Endothelial cell of umbilical vein (primary cell): ENCODE results near the gene TIMP4. TPM values are rescaled to one million over a fixed set of nuclear protein-coding genes. Genes with fewer than 3 reads are reported as not detected.

Experiments used
- BruUV-seq: library from RNA; stranded (reverse); fragments of 400-500 nt; replicated peaks from 2 replicates; lab custom pipeline; 2021; lab: Mats Ljungman, UMichigan
- CTCF ChIA-PET: fragments of 300-600, 350-600 bp; sonication (Branson Sonifier 250); formaldehyde crosslinking; loops from one replicate; lab custom pipeline; 2021; ENCODE audit warnings: antibody characterized with exemption, inconsistent platforms; lab: Charles Lee
- POLR2A ChIA-PET: fragments of 300-600, 350-600 bp; sonication (Branson Sonifier 250); formaldehyde crosslinking; loops from one replicate; lab custom pipeline; 2021; ENCODE audit warnings: antibody characterized with exemption, inconsistent platforms; lab: Charles Lee
- DNase-seq: peaks from one replicate; pipeline ENCODE4 v3.0.0-alpha.2; 2011; ENCODE audit warnings: low read depth, low spot score
- FAIRE-seq: peaks from 2 replicates; lab custom pipeline; 2011; peaks lifted over from hg19 to GRCh38; lab: Jason Lieb, UNC
- H2AFZ ChIP-seq: 2 replicates; pipeline ENCODE4 v1.6.0; 2012; ENCODE audit warnings: low read depth, low read length, control low read depth, inconsistent platforms
- H3K27ac ChIP-seq: 2 replicates; pipeline ENCODE4 v1.5.1; 2011; ENCODE audit warnings: low read depth, mild to moderate bottlenecking, control low read depth, low read length, moderate library complexity; ENCODE audit not compliant: insufficient read depth
- H3K27me3 ChIP-seq, 2 experiments: 2 replicates each; pipeline versions ENCODE4 v1.6.0 to v1.6.1; 2011; ENCODE audit warnings: low read length in 2 of 2, mixed read lengths in 1 of 2; ENCODE audit not compliant: control insufficient read depth in 2 of 2, insufficient read depth in 2 of 2
- H3K36me3 ChIP-seq, 2 experiments: 2 replicates in 1 of 2; 3 replicates in 1 of 2; pipeline ENCODE4 v1.5.1; 2011; ENCODE audit warnings: low read length in 2 of 2, mild to moderate bottlenecking in 1 of 2, moderate library complexity in 1 of 2; ENCODE audit not compliant: control insufficient read depth in 2 of 2, insufficient read depth in 2 of 2; ENCODE audit errors: extremely low read depth in 1 of 2
- H3K4me1 ChIP-seq: 3 replicates; pipeline ENCODE4 v1.5.1; 2011; ENCODE audit warnings: mild to moderate bottlenecking, low read length; ENCODE audit not compliant: control insufficient read depth, insufficient read depth; ENCODE audit errors: extremely low read depth
- H3K4me2 ChIP-seq: 2 replicates; pipeline ENCODE4 v1.6.1; 2011; ENCODE audit warnings: low read length, control low read depth, mixed read lengths; ENCODE audit not compliant: insufficient read depth
- H3K4me3 ChIP-seq, 3 experiments: fragments of 200-600 bp in 1 of 3; sonication (generic), shearing (Covaris generic) in 1 of 3; replicated peaks in 1 of 3; 2 replicates each; pipeline ENCODE4 v1.5.1; 2011 to 2016; ENCODE audit warnings: control low read depth in 3 of 3, low read length in 3 of 3, mild to moderate bottlenecking in 2 of 3, inconsistent platforms in 1 of 3, low read depth in 1 of 3, moderate library complexity in 1 of 3; ENCODE audit not compliant: insufficient read depth in 1 of 3
- H3K79me2 ChIP-seq: 2 replicates; pipeline ENCODE4 v1.6.0; 2012; ENCODE audit warnings: low read length, inconsistent platforms; ENCODE audit not compliant: control insufficient read depth, insufficient read depth
- H3K9ac ChIP-seq: replicated peaks from 2 replicates; pipeline ENCODE3; 2011; ENCODE audit warnings: low read length, control low read depth; ENCODE audit not compliant: insufficient read depth; ENCODE audit errors: extremely low read depth
- H3K9me1 ChIP-seq: replicated peaks from 3 replicates; pipeline ENCODE4 v1.6.0; 2011; ENCODE audit warnings: mild to moderate bottlenecking, low read length; ENCODE audit not compliant: control insufficient read depth, insufficient read depth; ENCODE audit errors: extremely low read depth
- H3K9me3 ChIP-seq: replicated peaks from 2 replicates; pipeline ENCODE4 v1.5.1; 2012; ENCODE audit warnings: low read length, inconsistent platforms; ENCODE audit not compliant: control insufficient read depth, insufficient read depth
- H4K20me1 ChIP-seq: replicated peaks from 2 replicates; pipeline ENCODE3; 2011; ENCODE audit warnings: mild to moderate bottlenecking, low read length; ENCODE audit not compliant: control insufficient read depth, insufficient read depth; ENCODE audit errors: extremely low read depth
- CTCF ChIP-seq, 2 donors: IDR thresholded peaks; 1 replicate in 1 of 2; 2 replicates in 1 of 2; pipeline ENCODE4 v1.5.1; 2011; ENCODE audit warnings: low read length in 2 of 2, mild to moderate bottlenecking in 2 of 2, moderate library complexity in 2 of 2, control low read depth in 1 of 2, inconsistent platforms in 1 of 2, low read depth in 1 of 2; ENCODE audit not compliant: insufficient read depth in 1 of 2; ENCODE audit errors: extremely low read depth in 1 of 2
- EZH2 ChIP-seq: IDR thresholded peaks from 2 replicates; pipeline ENCODE4 v1.6.1; 2012; ENCODE audit warnings: borderline replicate concordance, low read depth, mild to moderate bottlenecking, moderate library complexity, low read length, inconsistent platforms; ENCODE audit not compliant: severe bottlenecking
- FOS ChIP-seq: IDR thresholded peaks from 2 replicates; pipeline ENCODE4 v1.6.1; 2011; ENCODE audit warnings: mild to moderate bottlenecking, low read length, moderate library complexity, borderline replicate concordance; ENCODE audit not compliant: insufficient read depth
- GATA2 ChIP-seq: IDR thresholded peaks from 2 replicates; pipeline ENCODE4 v1.7.0; 2011; ENCODE audit warnings: low read depth, mild to moderate bottlenecking, moderate library complexity, mixed read lengths, low read length; ENCODE audit not compliant: insufficient read length, insufficient read depth
- JUN ChIP-seq: IDR thresholded peaks from 2 replicates; pipeline ENCODE4 v1.6.1; 2011; ENCODE audit warnings: borderline replicate concordance, low read depth; ENCODE audit not compliant: insufficient read length, insufficient read depth
- MAX ChIP-seq: IDR thresholded peaks from 2 replicates; pipeline ENCODE4 v1.6.1; 2011; ENCODE audit not compliant: insufficient read depth, insufficient read length
- MYC ChIP-seq: IDR thresholded peaks from one replicate; pipeline ENCODE4 v1.6.1; 2011; ENCODE audit warnings: mild to moderate bottlenecking, low read depth, low read length
- POLR2A ChIP-seq: IDR thresholded peaks from 2 replicates; pipeline ENCODE4 v1.6.1; 2012; ENCODE audit warnings: low read depth, mild to moderate bottlenecking, control low read depth, low read length
- POLR2AphosphoS5 ChIP-seq: IDR thresholded peaks from 2 replicates; pipeline ENCODE4 v1.6.1; 2012; ENCODE audit warnings: low read depth, mild to moderate bottlenecking, control low read depth, low read length, moderate library complexity; ENCODE audit not compliant: insufficient read depth
- dilution Hi-C: fragments of 300-500 bp; cut with MboI; formaldehyde crosslinking; loops from one replicate; pipeline ENCODE4 v1.15.0; 2019; ENCODE audit warnings: low sequenced_read_pairs; ENCODE audit not compliant: extremely low pct_ligation_motif_present
- intact Hi-C: fragments of 100-400 bp; cut with micrococcal nuclease; formaldehyde crosslinking; loops from one replicate; pipeline ENCODE4 v1.10.0; 2022
- polyA plus RNA-seq, 4 experiments: library from polyadenylated mRNA; depleted of rRNA in 3 of 4; stranded (reverse) in 3 of 4; unstranded in 1 of 4; fragments of >200 nt; gene quantifications; 2 replicates each; pipeline versions ENCODE4 v1.2.1 to v1.2.3, GENCODE V29; 2011 to 2012; ENCODE audit warnings: missing spikeins in 1 of 4
- total RNA-seq: library from RNA; stranded (reverse); gene quantifications from 2 replicates; pipeline ENCODE4 v1.2.3, GENCODE V29; 2021

TIMP4 gene
- total and polyA plus RNA-seq, 2 donors (not counting 3 experiments of a cell fraction or from before 2014, with no cell fraction given) = 0.07 to 0.40 TPM

- dilution Hi-C loops = no loop called here
- Histone ChIP-seq H3K9me1 (no peaks in the 10 kb centered on the region), H3K79me2 (no peaks in the 10 kb centered on the region), H3K4me2 (no peak overlapping the region), H3K9ac (no peak overlapping the region), H3K9me3 (no peaks in the 10 kb centered on the region), H3K36me3 (no peaks in the 10 kb centered on the region), H3K27me3 (peaks cover 6 to 7% of the 10 kb centered on the region in 2 experiments), H3K4me3 (no peak overlapping the region), H4K20me1 (no peaks in the 10 kb centered on the region), H2AFZ (no peak overlapping the region), H3K27ac (no peak overlapping the region), H3K4me1 (no peaks in the 10 kb centered on the region)
- POLR2A ChIA-PET = no interaction called here
- TF ChIP-seq MYC (no peak), CTCF (IDR thresholded peaks at IDR 0.05; ENCODE audit: extremely low read depth in 1 of 2, insufficient read depth in 1 of 2, low read depth in 1 of 2, low read length in 2 of 2) (no peak), EZH2 (no peak), FOS (peak; percentile 90), JUN (peak; percentile 51), GATA2 (peak; percentile 31), MAX (no peak), POLR2A (no peak), POLR2AphosphoS5 (no peak)
- no TSS peak for BruUV-seq
- intact Hi-C loops = no loop called here
- FAIRE-seq = peak; percentile 70
- DNase-seq = peak; percentile 48
- CTCF ChIA-PET = interaction anchor here (0.7 to 2.5 kb wide), 3 partner anchors 21 to 324 kb away, joined by 4 to 12 read pairs (median 8); no protein-coding TSS in a partner anchor
Observed at GRCh38 chr3:12155828-12156227, 2.9 kb downstream of the TIMP4 start.
